ENCODE measurements around the gene POLR3H. TPM values are rescaled to one million over a fixed set of nuclear protein-coding genes. Genes with fewer than 3 reads are reported as not detected.
A peak's percentile ranks its signal among the peaks of the same experiment; 100 is the strongest.

Gene POLR3H
- total and polyA plus RNA-seq, 10 of the 15 experiments (the other 5 are each of a cell fraction or from before 2014, with no cell fraction given), result 3.5 to 62.7 (median 24.6) TPM

- TF ChIP-seq CEBPZ (IDR thresholded peaks at IDR 0.05; ENCODE audit: low read depth, low read length) (no peak), SMAD1 (IDR thresholded peaks at IDR 0.05; ENCODE audit: low read depth, partially characterized antibody) (no peak), MXI1 (IDR thresholded peaks at IDR 0.05; ENCODE audit: low read depth, low read length) (peak; percentile 88), TCF3 (IDR thresholded peaks at IDR 0.05; ENCODE audit: borderline replicate concordance, insufficient read depth, low read depth, low read length) (no peak), ATF7 (IDR thresholded peaks at IDR 0.05; ENCODE audit: low read depth) (no peak), RBBP5 (conservative IDR thresholded peaks at IDR 0.05) (no peak), EED (IDR thresholded peaks at IDR 0.05; ENCODE audit: low read depth) (no peak; the same call in 1 of the 2 replicates), BACH1 (IDR thresholded peaks at IDR 0.05; ENCODE audit: borderline replicate concordance) (peak; percentile 100), SUZ12 (IDR thresholded peaks at IDR 0.05; ENCODE audit: unreplicated experiment) (no peak), RCOR1 (conservative IDR thresholded peaks at IDR 0.05; ENCODE audit: low read depth, low read length) (no peak), ZNF384 (IDR thresholded peaks at IDR 0.05; ENCODE audit: borderline replicate concordance, low read depth, low read length) (no peak), BCLAF1 (IDR thresholded peaks at IDR 0.05) (no peak), EZH2 (IDR thresholded peaks at IDR 0.05; ENCODE audit: borderline replicate concordance, control insufficient read depth, low read depth, low read length) (no peak), KAT2A (conservative IDR thresholded peaks at IDR 0.05; ENCODE audit: control insufficient read depth, low read depth, low read length) (no peak), RELA (IDR thresholded peaks at IDR 0.05; ENCODE audit: borderline replicate concordance, partially characterized antibody) (no peak), SP1 (IDR thresholded peaks at IDR 0.05; ENCODE audit: low read depth, low read length) (peak; percentile 65), ZNF274 (IDR thresholded peaks at IDR 0.05; ENCODE audit: insufficient read depth, insufficient read length) (no peak), MTA3 (IDR thresholded peaks at IDR 0.05; ENCODE audit: borderline replicate concordance, low read length) (no peak)
- TF ChIP-seq, protein P1, sequence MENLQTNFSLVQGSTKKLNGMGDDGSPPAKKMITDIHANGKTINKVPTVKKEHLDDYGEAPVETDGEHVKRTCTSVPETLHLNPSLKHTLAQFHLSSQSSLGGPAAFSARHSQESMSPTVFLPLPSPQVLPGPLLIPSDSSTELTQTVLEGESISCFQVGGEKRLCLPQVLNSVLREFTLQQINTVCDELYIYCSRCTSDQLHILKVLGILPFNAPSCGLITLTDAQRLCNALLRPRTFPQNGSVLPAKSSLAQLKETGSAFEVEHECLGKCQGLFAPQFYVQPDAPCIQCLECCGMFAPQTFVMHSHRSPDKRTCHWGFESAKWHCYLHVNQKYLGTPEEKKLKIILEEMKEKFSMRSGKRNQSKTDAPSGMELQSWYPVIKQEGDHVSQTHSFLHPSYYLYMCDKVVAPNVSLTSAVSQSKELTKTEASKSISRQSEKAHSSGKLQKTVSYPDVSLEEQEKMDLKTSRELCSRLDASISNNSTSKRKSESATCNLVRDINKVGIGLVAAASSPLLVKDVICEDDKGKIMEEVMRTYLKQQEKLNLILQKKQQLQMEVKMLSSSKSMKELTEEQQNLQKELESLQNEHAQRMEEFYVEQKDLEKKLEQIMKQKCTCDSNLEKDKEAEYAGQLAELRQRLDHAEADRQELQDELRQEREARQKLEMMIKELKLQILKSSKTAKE (IDR thresholded peaks at IDR 0.05; ENCODE audit: low read depth, poor library complexity, severe bottlenecking), result no peak
Observed at GRCh38 chr22:41543854-41544670, at the start of gene POLR3H (continued).

Data from GM12878 (cell line).